Peyer's patch (tissue), 4 donors: ENCODE results near the gene CDKN2B.

ENCODE experiments used
- POLR2A ChIP-seq, 2 donors: fragments of 450-650 bp; IDR thresholded peaks; one replicate each; pipeline ENCODE4 v1.5.1; 2017; ENCODE audit warnings: antibody characterized with exemption in 2 of 2, mild to moderate bottlenecking in 2 of 2, moderate library complexity in 2 of 2
- TF ChIP-seq, protein P1 (sequence below), 6 experiments: fragments of 450-650 bp in 4 of 6; fragments of 200-600 bp in 2 of 6; sonication (generic) in 1 of 6; IDR thresholded peaks; one replicate each; pipeline ENCODE4 v1.5.1; 2017 to 2019; ENCODE audit warnings: antibody characterized with exemption in 6 of 6, mild to moderate bottlenecking in 3 of 6, moderate library complexity in 1 of 6

DNA sequence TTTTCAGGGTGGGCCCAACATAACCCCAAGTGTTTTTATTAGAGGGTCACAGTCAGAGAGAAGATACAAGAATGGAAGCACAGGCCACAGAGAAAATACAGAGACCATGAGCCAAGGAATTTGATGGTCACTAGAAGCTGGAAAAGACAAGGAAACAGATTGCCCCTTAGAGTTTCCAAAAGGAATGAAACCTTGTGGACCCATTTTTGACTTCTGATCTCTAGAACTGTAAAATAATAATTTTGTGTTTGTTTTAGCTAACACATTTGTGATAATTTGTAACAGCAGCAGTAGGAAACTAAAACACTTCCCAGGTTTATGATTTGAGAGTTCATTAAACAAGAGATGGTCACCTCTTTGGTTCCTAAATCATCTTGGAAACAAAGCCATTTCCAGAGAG is 36.7 kb downstream of the CDKN2B start:
- TF ChIP-seq, protein P1, sequence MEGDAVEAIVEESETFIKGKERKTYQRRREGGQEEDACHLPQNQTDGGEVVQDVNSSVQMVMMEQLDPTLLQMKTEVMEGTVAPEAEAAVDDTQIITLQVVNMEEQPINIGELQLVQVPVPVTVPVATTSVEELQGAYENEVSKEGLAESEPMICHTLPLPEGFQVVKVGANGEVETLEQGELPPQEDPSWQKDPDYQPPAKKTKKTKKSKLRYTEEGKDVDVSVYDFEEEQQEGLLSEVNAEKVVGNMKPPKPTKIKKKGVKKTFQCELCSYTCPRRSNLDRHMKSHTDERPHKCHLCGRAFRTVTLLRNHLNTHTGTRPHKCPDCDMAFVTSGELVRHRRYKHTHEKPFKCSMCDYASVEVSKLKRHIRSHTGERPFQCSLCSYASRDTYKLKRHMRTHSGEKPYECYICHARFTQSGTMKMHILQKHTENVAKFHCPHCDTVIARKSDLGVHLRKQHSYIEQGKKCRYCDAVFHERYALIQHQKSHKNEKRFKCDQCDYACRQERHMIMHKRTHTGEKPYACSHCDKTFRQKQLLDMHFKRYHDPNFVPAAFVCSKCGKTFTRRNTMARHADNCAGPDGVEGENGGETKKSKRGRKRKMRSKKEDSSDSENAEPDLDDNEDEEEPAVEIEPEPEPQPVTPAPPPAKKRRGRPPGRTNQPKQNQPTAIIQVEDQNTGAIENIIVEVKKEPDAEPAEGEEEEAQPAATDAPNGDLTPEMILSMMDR (IDR thresholded peaks at IDR 0.05): no peak
- TF ChIP-seq POLR2A (IDR thresholded peaks at IDR 0.05): no peak
